Measurements from ENCODE around the gene RSAD1.

DNA sequence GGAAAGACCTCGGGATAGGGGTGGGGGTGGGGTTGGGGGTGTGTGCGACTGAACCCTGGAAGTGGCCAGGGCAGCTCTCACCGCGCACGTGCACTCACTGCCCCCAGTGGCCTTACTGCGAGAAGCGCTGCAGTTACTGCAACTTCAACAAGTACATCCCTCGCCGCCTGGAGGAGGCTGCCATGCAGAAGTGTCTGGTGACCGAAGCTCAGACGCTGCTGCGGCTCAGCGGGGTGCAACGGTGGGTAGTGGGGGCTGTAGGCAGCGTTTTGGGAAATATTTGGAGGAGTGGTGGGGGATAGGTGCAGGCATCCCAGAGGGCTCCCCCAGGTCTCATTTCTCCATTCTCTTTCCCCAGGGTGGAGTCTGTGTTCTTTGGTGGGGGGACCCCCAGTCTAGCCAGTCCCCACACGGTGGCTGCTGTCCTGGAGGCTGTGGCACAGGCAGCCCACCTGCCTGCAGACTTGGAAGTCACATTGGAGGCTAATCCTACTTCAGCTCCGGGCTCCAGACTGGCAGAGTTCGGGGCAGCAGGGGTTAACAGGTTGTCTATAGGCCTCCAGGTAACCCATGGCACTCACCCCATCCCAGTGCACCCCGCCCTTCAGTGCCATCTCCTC lies 972 bp downstream of the RSAD1 start:
- TF ChIP-seq, protein P1, sequence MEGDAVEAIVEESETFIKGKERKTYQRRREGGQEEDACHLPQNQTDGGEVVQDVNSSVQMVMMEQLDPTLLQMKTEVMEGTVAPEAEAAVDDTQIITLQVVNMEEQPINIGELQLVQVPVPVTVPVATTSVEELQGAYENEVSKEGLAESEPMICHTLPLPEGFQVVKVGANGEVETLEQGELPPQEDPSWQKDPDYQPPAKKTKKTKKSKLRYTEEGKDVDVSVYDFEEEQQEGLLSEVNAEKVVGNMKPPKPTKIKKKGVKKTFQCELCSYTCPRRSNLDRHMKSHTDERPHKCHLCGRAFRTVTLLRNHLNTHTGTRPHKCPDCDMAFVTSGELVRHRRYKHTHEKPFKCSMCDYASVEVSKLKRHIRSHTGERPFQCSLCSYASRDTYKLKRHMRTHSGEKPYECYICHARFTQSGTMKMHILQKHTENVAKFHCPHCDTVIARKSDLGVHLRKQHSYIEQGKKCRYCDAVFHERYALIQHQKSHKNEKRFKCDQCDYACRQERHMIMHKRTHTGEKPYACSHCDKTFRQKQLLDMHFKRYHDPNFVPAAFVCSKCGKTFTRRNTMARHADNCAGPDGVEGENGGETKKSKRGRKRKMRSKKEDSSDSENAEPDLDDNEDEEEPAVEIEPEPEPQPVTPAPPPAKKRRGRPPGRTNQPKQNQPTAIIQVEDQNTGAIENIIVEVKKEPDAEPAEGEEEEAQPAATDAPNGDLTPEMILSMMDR (IDR thresholded peaks at IDR 0.05; ENCODE audit: borderline replicate concordance, extremely low read depth, low read length, poor library complexity, severe bottlenecking): peak; percentile 70
- no peak for TF ChIP-seq EZH2 (IDR thresholded peaks at IDR 0.05; ENCODE audit: borderline replicate concordance, low read depth, low read length, severe bottlenecking)
